OCI-LY3 (cell line): ENCODE results near the gene FOXI1.

Experiments
- H2AFZ ChIP-seq: fragments of 200-600, 300-600 bp; shearing (Covaris generic); 2 replicates; pipeline ENCODE4 v1.6.0; 2014; ENCODE audit warnings: antibody characterized with exemption, low read depth, low read length
- H3K27ac ChIP-seq: fragments of 200-600, 300-600 bp; sonication (generic); 2 replicates; pipeline ENCODE4 v1.5.1; 2014; ENCODE audit warnings: mild to moderate bottlenecking, low read length, moderate library complexity, mixed read lengths
- H3K27me3 ChIP-seq: fragments of 200-600, 300-600 bp; sonication (generic); 2 replicates; pipeline ENCODE4 v1.6.1; 2014; ENCODE audit warnings: low read depth, low read length, mixed read lengths
- H3K36me3 ChIP-seq: fragments of 200-600, 300-600 bp; sonication (generic); replicated peaks from 2 replicates; pipeline ENCODE3; 2014; ENCODE audit warnings: low read depth, low read length, mixed read lengths
- H3K4me1 ChIP-seq: fragments of 300-600, 200-600 bp; sonication (generic); 2 replicates; pipeline ENCODE4 v1.6.1; 2014; ENCODE audit warnings: low read length, mixed read lengths
- H3K4me2 ChIP-seq: fragments of 200-600, 300-600 bp; sonication (generic); 2 replicates; pipeline ENCODE4 v1.6.1; 2014; ENCODE audit warnings: low read length, mixed read lengths
- H3K4me3 ChIP-seq: fragments of 300-600, 200-600 bp; sonication (generic); 2 replicates; pipeline ENCODE4 v1.5.1; 2014; ENCODE audit warnings: antibody characterized with exemption, mild to moderate bottlenecking, low read length, moderate library complexity
- H3K79me2 ChIP-seq: fragments of 300-600, 200-600 bp; shearing (Covaris generic); 2 replicates; pipeline ENCODE4 v1.6.1; 2014; ENCODE audit warnings: mild to moderate bottlenecking, low read length, mixed read lengths
- H3K9ac ChIP-seq: fragments of 300-600, 200-600 bp; shearing (Covaris generic); 2 replicates; pipeline ENCODE4 v1.6.0; 2014; ENCODE audit warnings: mild to moderate bottlenecking, low read length, moderate library complexity
- H3K9me3 ChIP-seq: fragments of 200-600, 300-600 bp; shearing (Covaris generic); 2 replicates; pipeline ENCODE4 v1.6.1; 2014; ENCODE audit warnings: low read length, mixed read lengths; ENCODE audit not compliant: insufficient read depth
- H4K20me1 ChIP-seq: fragments of 200-600, 300-600 bp; sonication (generic); 2 replicates; pipeline ENCODE4 v1.6.1; 2016; ENCODE audit warnings: low read length, mixed read lengths; ENCODE audit not compliant: insufficient read depth
- EZH2phosphoT487 ChIP-seq: fragments of 200-600 bp; shearing (Covaris generic); IDR thresholded peaks from 2 replicates; pipeline ENCODE4 v1.6.1; 2018; ENCODE audit warnings: antibody characterized with exemption, mixed run types, low read depth
- TF ChIP-seq, protein P1 (sequence below): fragments of 200-600, 300-600 bp; sonication (generic); IDR thresholded peaks from 2 replicates; pipeline ENCODE4 v1.5.1; 2014; ENCODE audit warnings: antibody characterized with exemption, low read length, low read depth

The FOXI1 gene

DNA sequence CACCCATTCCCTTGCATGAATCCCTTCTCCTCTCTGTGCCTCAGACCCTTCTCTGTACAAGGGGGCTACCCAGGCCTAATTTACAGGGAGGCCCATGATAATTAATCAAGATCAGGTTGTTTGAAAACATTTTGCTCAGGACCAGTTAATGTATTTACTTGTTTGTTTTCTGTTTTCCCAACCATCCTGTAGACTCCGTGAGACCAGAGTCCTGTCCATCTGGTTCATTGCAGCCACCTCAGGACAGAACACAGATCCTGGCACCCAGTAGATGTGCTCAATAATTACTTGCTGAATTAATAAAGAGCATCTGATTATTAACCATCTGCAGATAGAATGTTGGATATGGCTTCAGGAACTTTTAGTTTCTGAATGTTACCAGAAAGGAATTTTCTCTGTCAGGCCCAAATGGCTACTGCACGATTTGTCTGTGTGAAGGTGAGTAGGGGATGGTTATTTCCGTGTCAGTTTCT is 27.3 kb downstream of the FOXI1 start:
- Histone ChIP-seq H3K4me3 (no peak overlapping the region), H4K20me1 (no peaks in the 10 kb centered on the region), H3K36me3 (no peaks in the 10 kb centered on the region), H3K27ac (no peak overlapping the region), H3K9ac (no peak overlapping the region), H3K4me2 (peak overlapping the region; percentile 33), H3K4me1 (peaks cover 34% of the 10 kb centered on the region), H3K9me3 (peaks cover under 1% of the 10 kb centered on the region; the same call in 1 of the 2 replicates), H3K27me3 (no peaks in the 10 kb centered on the region), H2AFZ (no peak overlapping the region), H3K79me2 (no peaks in the 10 kb centered on the region)
- TF ChIP-seq, protein P1, sequence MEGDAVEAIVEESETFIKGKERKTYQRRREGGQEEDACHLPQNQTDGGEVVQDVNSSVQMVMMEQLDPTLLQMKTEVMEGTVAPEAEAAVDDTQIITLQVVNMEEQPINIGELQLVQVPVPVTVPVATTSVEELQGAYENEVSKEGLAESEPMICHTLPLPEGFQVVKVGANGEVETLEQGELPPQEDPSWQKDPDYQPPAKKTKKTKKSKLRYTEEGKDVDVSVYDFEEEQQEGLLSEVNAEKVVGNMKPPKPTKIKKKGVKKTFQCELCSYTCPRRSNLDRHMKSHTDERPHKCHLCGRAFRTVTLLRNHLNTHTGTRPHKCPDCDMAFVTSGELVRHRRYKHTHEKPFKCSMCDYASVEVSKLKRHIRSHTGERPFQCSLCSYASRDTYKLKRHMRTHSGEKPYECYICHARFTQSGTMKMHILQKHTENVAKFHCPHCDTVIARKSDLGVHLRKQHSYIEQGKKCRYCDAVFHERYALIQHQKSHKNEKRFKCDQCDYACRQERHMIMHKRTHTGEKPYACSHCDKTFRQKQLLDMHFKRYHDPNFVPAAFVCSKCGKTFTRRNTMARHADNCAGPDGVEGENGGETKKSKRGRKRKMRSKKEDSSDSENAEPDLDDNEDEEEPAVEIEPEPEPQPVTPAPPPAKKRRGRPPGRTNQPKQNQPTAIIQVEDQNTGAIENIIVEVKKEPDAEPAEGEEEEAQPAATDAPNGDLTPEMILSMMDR = no peak
- TF ChIP-seq EZH2phosphoT487 = no peak

DNA sequence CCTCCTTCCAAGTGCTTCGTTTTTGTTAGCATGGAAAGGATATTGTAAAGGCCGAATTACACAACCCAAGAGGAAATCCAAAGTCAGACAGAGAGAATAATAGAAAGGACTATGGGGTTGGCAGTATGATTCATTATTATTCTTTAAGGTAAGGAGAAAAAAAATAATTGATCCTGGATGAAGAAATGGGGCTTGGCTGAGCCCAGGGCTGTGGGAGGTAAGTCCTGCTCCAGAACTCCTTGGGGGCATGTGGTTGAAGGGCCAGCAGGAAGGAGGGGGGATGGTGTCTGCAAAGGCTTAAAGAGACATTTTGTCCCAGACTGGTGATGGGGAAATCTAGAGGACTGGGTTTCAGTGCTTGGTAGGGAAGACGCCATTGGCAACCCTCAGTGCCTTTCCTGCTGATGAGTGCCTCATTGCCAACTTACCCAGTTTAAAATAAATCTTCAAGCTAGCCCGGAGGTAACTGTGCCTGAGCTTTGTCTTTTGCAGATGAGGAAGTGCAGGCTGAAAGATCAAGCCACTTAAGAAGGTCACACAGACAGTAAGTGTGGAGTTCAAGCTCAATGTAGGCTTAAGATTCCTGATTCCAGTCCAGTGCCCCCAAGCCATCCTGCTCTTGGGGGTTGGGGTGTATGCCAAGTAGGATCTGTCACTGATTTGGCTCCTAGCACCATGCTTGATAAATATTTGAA is 30.2 kb downstream of the FOXI1 start:
- Histone ChIP-seq H3K4me3 (no peak overlapping the region), H3K4me2 (no peak overlapping the region), H4K20me1 (no peaks in the 10 kb centered on the region), H3K9ac (no peak overlapping the region), H3K9me3 (no peaks in the 10 kb centered on the region), H3K36me3 (no peaks in the 10 kb centered on the region), H3K4me1 (peaks cover 26% of the 10 kb centered on the region), H2AFZ (no peak overlapping the region), H3K27ac (no peak overlapping the region), H3K27me3 (no peaks in the 10 kb centered on the region), H3K79me2 (no peaks in the 10 kb centered on the region)
- TF ChIP-seq EZH2phosphoT487 = no peak
- TF ChIP-seq, protein P1 = no peak

DNA sequence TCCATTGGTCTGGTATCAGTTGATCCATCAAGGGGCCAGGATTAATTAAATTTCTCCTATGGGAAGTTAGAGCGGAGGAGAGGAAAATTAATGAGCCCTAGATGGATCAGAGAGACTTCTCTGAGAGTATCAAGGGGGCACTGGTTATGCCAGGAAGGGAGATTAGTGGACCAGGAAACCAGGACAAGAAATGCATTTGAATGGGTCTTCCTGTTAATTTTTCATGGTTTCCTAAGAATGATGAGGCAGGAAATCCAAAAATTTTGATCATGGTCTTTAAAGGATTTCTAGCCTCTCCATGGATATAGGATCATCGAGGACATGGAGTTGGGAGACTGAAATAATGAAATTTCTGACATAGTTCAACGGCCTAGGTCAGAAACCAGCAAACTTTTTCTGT is 30.8 kb downstream of the FOXI1 start:
- no peak overlapping the region for H2AFZ ChIP-seq
- H3K27me3 ChIP-seq = no peaks in the 10 kb centered on the region
- no peaks in the 10 kb centered on the region for H3K9me3 ChIP-seq
- H3K79me2 ChIP-seq = no peaks in the 10 kb centered on the region
- H3K4me3 ChIP-seq = no peak overlapping the region
- peaks cover 29% of the 10 kb centered on the region for H3K4me1 ChIP-seq
- no peak overlapping the region for H3K4me2 ChIP-seq
- H4K20me1 ChIP-seq = no peaks in the 10 kb centered on the region
- TF ChIP-seq EZH2phosphoT487 = no peak
- TF ChIP-seq, protein P1 = no peak
- H3K36me3 ChIP-seq = no peaks in the 10 kb centered on the region
- no peak overlapping the region for H3K9ac ChIP-seq
- H3K27ac ChIP-seq = no peak overlapping the region

DNA sequence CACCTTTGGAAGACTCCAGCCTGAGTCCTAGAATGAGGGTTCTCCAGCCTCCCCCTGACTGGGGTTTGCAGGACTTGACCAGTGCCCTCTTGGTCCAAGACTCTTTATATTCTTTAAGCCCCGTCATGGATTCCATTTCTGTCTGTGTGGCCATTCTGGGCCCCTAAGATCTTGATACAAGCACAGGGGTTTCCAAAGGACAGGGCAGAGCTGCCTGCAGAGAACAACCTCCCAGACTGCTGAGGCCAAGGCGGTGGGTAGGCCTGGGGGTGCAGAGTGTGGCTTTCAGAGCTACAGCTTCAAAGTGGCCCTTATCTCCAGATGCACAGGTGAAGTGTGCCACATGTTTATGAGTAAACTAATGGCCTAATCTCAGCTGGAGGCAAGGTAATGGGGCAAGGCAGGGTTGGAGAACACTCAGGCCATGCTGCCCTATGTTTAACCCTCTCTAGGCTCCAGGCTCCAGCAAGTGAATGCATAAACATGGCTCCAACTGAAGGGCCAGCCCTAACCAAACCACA is 32.1 kb downstream of the FOXI1 start:
- peaks cover 6% of the 10 kb centered on the region for H3K27me3 ChIP-seq
- TF ChIP-seq EZH2phosphoT487 = no peak
- TF ChIP-seq, protein P1 = no peak
- no peak overlapping the region for H2AFZ ChIP-seq
- no peaks in the 10 kb centered on the region for H3K79me2 ChIP-seq
- no peak overlapping the region for H3K27ac ChIP-seq
- no peak overlapping the region for H3K9ac ChIP-seq
- H3K36me3 ChIP-seq = no peaks in the 10 kb centered on the region
- H3K9me3 ChIP-seq = no peaks in the 10 kb centered on the region
- H3K4me2 ChIP-seq = no peak overlapping the region
- H4K20me1 ChIP-seq = no peaks in the 10 kb centered on the region
- H3K4me3 ChIP-seq = no peak overlapping the region
- H3K4me1 ChIP-seq = peaks cover 26% of the 10 kb centered on the region
